HPDE6-E6E7 (cell line): Measurements from ENCODE around the gene PTPRK.

ENCODE experiments used
- DNase-seq: peaks from one replicate; pipeline ENCODE4 v3.0.0; 2011; ENCODE audit warnings: missing footprints; ENCODE audit errors: extremely low spot score

The PTPRK gene

GRCh38 chr6:128395188-128395587, 125.2 kb downstream of the PTPRK start:
- no peak for DNase-seq

DNA sequence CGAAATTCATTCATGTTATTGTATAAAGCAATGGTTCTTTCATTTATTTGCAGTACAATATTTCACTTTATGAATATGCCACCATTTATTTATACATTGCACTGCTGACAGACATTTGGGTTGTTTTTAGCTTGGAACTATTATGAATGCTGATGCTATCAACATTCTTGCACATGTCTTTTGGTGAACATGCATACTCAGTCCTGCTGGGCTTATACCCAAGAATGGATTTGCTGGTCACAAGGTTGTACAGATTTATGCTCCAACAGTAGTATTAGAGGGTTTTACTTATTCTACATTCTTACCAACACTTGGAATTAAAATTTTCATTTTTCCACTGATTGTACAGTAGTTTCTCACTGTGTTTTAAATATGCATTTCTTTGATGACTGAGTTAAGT, 126.2 kb downstream of the PTPRK start:
- DNase-seq: no peak

GRCh38 chr6:128389820-128390534, 130.4 kb downstream of the PTPRK start:
- DNase-seq: no peak

- no peak for DNase-seq
Measured at GRCh38 chr6:128388380-128388779, 132.0 kb downstream of the PTPRK start.

DNA sequence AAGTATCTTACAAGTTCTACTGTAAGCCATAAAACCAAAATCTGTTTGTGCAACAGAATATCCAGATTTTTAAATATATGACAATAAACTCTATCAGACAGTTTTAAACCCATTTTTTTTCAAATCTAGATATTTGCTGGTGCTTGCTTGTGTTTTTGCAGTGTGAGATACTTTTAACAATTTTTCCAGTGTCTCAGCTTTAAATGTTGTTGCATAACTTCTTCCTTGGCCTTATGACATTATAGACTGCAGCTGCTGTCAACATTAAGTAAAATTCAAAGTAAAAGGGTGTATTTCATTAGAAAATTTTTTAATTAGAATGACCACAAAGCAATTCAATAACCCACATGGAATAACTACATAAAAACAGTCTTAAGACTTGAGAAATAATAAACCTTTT, 139.5 kb downstream of the PTPRK start:
- no peak for DNase-seq

DNA sequence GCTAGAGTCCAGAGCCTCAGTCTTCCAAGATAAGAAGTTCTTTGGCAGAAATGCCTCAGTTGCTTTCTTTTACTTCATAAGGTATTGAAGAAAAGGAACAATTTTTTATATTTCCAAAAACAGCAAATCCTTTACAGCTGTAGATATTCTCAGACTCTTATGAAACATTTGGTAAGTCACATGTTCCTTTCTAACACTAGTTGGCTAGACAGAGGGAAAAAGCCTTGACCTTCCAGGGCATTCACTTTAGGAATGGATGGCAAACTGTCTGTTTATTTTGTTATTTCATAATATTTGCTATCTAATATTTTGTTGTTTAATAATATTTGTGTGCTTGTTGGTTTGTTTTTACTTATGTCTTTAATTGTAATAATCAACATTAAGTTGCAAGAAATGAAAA, 140.8 kb downstream of the PTPRK start:
- DNase-seq: no peak

GRCh38 chr6:128376952-128377503, 143.4 kb downstream of the PTPRK start:
- DNase-seq: no peak

GRCh38 chr6:128371136-128371535, 149.3 kb downstream of the PTPRK start:
- no peak for DNase-seq

- peak; percentile 3 for DNase-seq
Measured at GRCh38 chr6:128370072-128370471, 150.3 kb downstream of the PTPRK start.

DNA sequence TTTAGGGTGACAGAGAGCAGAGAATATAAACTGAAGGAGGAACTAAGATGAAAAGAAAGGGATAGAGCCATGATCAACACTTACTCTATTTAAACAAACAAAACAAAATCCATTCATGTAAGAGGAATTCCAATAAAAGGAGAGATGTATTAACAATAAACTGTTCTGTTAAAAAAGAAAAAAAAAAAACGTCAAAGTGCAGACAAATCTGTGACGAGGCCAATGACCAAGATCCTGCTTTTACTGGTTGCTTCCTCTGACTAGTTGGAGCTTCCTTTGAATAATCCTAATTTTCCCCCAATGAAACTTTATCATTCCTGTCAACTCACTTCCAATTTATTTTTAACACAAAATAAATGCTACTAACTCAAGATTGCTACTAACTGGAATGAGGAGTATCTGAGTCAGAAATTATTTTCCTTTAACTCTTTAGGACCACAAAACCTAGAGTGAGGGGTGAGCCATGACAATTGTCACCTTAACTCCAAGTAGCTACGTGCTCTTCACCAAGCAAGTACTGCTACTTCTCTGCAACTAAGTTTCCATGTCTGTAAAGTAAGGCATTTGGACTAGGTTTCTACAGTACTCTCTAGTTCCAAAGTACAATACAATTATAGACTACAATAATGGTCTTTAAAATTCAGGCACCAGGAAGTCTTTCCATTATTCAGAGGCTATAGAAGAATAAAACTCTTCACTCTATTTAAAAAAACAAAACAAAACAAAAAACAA, 152.0 kb downstream of the PTPRK start:
- no peak for DNase-seq

- no peak for DNase-seq
Measured at GRCh38 chr6:128367437-128367836, 153.0 kb downstream of the PTPRK start.

- DNase-seq: no peak
Measured at GRCh38 chr6:128365520-128366160, 154.8 kb downstream of the PTPRK start.

DNA sequence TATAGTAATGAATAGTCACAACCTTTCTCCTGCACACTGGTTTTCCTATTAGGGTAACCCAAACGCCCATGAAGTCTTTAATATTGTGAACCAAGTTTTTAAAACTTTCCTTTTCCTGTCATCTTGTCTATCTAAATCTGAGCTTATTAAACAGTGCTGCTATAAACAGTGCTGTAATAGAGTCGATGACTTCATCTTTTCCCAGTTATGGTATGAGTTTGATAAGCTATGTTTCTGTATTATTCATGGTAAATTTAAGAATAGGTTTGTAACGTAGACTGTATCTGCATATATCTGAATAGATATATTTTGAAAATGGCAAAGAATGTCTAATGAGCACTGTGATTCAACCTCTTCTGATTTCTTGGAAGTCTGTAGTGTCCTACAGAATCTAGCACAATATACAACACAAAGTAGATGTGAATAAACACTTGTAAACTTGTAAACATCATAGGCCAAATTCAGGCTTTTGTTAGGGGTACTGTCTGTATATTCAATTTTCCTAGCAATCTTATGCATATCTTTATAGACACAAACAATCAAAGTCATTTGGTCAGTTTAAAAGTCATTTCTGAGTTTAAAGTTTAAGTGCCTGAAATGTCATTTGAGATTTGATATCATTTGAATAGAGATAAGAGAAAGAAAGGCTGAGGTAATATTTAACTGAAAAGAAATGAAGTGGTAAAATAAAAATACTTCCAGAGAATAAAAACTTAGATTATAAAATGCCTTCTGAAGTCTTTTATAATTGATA, 155.5 kb downstream of the PTPRK start:
- no peak for DNase-seq

GRCh38 chr6:128363020-128363813, 157.2 kb downstream of the PTPRK start:
- no peak for DNase-seq

GRCh38 chr6:128361378-128361777, 159.0 kb downstream of the PTPRK start:
- DNase-seq: no peak

DNA sequence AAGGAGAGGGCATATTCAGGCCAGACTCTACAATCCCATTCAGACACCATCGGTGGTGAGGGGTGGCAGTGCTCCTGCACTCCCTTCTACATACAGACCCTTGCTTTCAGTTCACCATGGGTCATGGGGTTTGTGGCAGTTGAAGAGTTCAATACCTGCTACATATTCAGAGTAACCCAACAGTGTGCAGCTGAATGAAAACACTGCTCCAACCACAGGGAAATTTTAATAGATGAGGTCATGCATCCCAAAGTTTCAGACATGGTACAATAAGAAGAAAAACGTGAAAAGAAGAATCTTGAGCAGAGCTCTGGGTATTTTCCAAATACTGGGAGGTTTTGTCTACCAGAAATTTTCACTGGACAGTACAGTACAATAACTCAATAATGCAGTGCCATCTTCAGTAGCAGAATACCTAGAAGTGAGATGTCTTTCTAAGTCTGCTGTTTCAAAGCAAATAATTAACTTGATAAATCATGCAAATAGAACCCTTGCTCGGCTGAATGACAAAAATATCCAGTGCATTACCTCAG, 162.1 kb downstream of the PTPRK start:
- DNase-seq: no peak

- DNase-seq: no peak
Measured at GRCh38 chr6:128357392-128358130, 162.8 kb downstream of the PTPRK start.

- DNase-seq: no peak
Measured at GRCh38 chr6:128352366-128352765, 168.0 kb downstream of the PTPRK start.

- no peak for DNase-seq
Measured at GRCh38 chr6:128351255-128351514, 169.2 kb downstream of the PTPRK start.
